Spinal cord (tissue), 10 donors: Measurements from ENCODE around the gene FMO1. TPM values are rescaled to one million over a fixed set of nuclear protein-coding genes. Genes with fewer than 3 reads are reported as not detected.
A peak's percentile ranks its signal among the peaks of the same experiment; 100 is the strongest.

Experiments
- DNase-seq, 6 donors: peaks; one replicate each; pipeline versions ENCODE4 v3.0.0 to v3.0.0-alpha.2; 2013 to 2015; ENCODE audit warnings: low spot score in 6 of 6, low read depth in 4 of 6
- H3K27ac ChIP-seq: one replicate; pipeline ENCODE4 v1.5.1; 2013; ENCODE audit warnings: low read depth, low read length, control low read depth
- H3K27me3 ChIP-seq: one replicate; pipeline ENCODE4 v1.6.1; 2013; ENCODE audit warnings: low read length; ENCODE audit not compliant: control insufficient read depth, insufficient read depth
- H3K36me3 ChIP-seq: one replicate; pipeline ENCODE4 v1.6.1; 2013; ENCODE audit warnings: low read length; ENCODE audit not compliant: control insufficient read depth, insufficient read depth
- H3K4me1 ChIP-seq: one replicate; pipeline ENCODE4 v1.6.1; 2013; ENCODE audit warnings: low read length; ENCODE audit not compliant: control insufficient read depth, insufficient read depth
- H3K4me3 ChIP-seq: one replicate; pipeline ENCODE4 v1.5.1; 2013; ENCODE audit warnings: low read depth, low read length, control low read depth
- H3K9me3 ChIP-seq: one replicate; pipeline ENCODE4 v1.6.1; 2013; ENCODE audit warnings: low read length; ENCODE audit not compliant: control insufficient read depth, insufficient read depth
- WGBS: methylation state at CpG from one replicate; pipeline ENCODE4 v1.1.5; 2013; ENCODE audit warnings: missing lambda C conversion rate; ENCODE audit not compliant: insufficient coverage; 5-methylcytosine and 5-hydroxymethylcytosine counted together
- polyA plus RNA-seq, 2 donors: library from polyadenylated mRNA; unstranded; fragments of 120-200 nt; gene quantifications; one replicate each; pipeline ENCODE4 v1.2.1, GENCODE V29; 2013; ENCODE audit not compliant: insufficient read length in 2 of 2
- total RNA-seq, 2 donors: library from RNA; depleted of rRNA in 1 of 2; stranded (reverse); fragments of 120-200 nt in 1 of 2; fragments of >200 nt in 1 of 2; gene quantifications; one replicate each; pipeline versions ENCODE4 v1.2.3 to v1.2.4, GENCODE V29; 2013 to 2014
- donor health status: healthy.

Gene FMO1
- total and polyA plus RNA-seq, 4 donors: 3.0 to 75.7 (median 30.1) TPM

GRCh38 chr1:171295821-171296220 is 47.5 kb downstream of the FMO1 start:
- WGBS: 88% methylated on average over 2 of the region's 3 CpGs
- H3K27ac ChIP-seq: no peak overlapping the region
- H3K9me3 ChIP-seq: peaks cover 8% of the 10 kb centered on the region
- DNase-seq: no peak
- H3K36me3 ChIP-seq: no peaks in the 10 kb centered on the region
- H3K27me3 ChIP-seq: no peaks in the 10 kb centered on the region
- H3K4me1 ChIP-seq: no peaks in the 10 kb centered on the region
- no peak overlapping the region for H3K4me3 ChIP-seq

GRCh38 chr1:171296897-171297296 is 48.6 kb downstream of the FMO1 start:
- no peak for DNase-seq
- Histone ChIP-seq H3K27me3 (no peaks in the 10 kb centered on the region), H3K36me3 (no peaks in the 10 kb centered on the region), H3K4me3 (no peak overlapping the region), H3K9me3 (peaks cover 11% of the 10 kb centered on the region), H3K4me1 (no peaks in the 10 kb centered on the region), H3K27ac (no peak overlapping the region)
- 100% methylated on average over 1 of the region's 2 CpGs for WGBS

GRCh38 chr1:171298696-171299095 is 50.4 kb downstream of the FMO1 start:
- Histone ChIP-seq H3K4me3 (no peak overlapping the region), H3K4me1 (no peaks in the 10 kb centered on the region), H3K36me3 (no peaks in the 10 kb centered on the region), H3K27ac (no peak overlapping the region), H3K27me3 (no peaks in the 10 kb centered on the region), H3K9me3 (peaks cover 11% of the 10 kb centered on the region)
- WGBS: 88% methylated on average over 2 of the region's 4 CpGs
- DNase-seq: no peak

GRCh38 chr1:171299342-171299741 is 51.0 kb downstream of the FMO1 start:
- Histone ChIP-seq H3K4me3 (no peak overlapping the region), H3K9me3 (peaks cover 11% of the 10 kb centered on the region), H3K27ac (no peak overlapping the region), H3K36me3 (no peaks in the 10 kb centered on the region), H3K27me3 (no peaks in the 10 kb centered on the region), H3K4me1 (no peaks in the 10 kb centered on the region)
- WGBS: 94% methylated on average over 1 of the region's 2 CpGs
- no peak for DNase-seq

- Histone ChIP-seq H3K4me3 (no peak overlapping the region), H3K9me3 (peaks cover 11% of the 10 kb centered on the region), H3K27me3 (no peaks in the 10 kb centered on the region), H3K36me3 (no peaks in the 10 kb centered on the region), H3K4me1 (no peaks in the 10 kb centered on the region), H3K27ac (no peak overlapping the region)
- no peak for DNase-seq
- WGBS: no CpG with 5 or more reads among the region's 1 CpG
Observed at GRCh38 chr1:171300401-171300800, 52.1 kb downstream of the FMO1 start.

- no peak for DNase-seq
- Histone ChIP-seq H3K4me3 (no peak overlapping the region), H3K27me3 (no peaks in the 10 kb centered on the region), H3K4me1 (no peaks in the 10 kb centered on the region), H3K36me3 (no peaks in the 10 kb centered on the region), H3K27ac (no peak overlapping the region), H3K9me3 (no peaks in the 10 kb centered on the region)
- 73% methylated on average over 2 of the region's 3 CpGs for WGBS
Observed at GRCh38 chr1:171310661-171311087, 62.4 kb downstream of the FMO1 start.

- Histone ChIP-seq H3K36me3 (no peaks in the 10 kb centered on the region), H3K4me3 (no peak overlapping the region), H3K27ac (no peak overlapping the region), H3K27me3 (no peaks in the 10 kb centered on the region), H3K9me3 (no peaks in the 10 kb centered on the region), H3K4me1 (no peaks in the 10 kb centered on the region)
- no peak for DNase-seq
- WGBS: 89% methylated on average over 7 of the region's 8 CpGs
Observed at GRCh38 chr1:171311771-171312558, 63.7 kb downstream of the FMO1 start.

GRCh38 chr1:171313319-171313834 is 65.1 kb downstream of the FMO1 start:
- Histone ChIP-seq H3K27me3 (no peaks in the 10 kb centered on the region), H3K27ac (peak overlapping the region; percentile 78), H3K9me3 (no peaks in the 10 kb centered on the region), H3K4me1 (no peaks in the 10 kb centered on the region), H3K4me3 (no peak overlapping the region), H3K36me3 (no peaks in the 10 kb centered on the region)
- no CpG with 5 or more reads among the region's 1 CpG for WGBS
- DNase-seq: peak in 1 of 6 donors; percentile 0

GRCh38 chr1:171313835-171314320 is 65.6 kb downstream of the FMO1 start, which contains the start of gene FMO4:
FMO4 (plus strand) TSS chr1:171314183; CDS start chr1:171319826, 5,643 bp downstream.
- DNase-seq: peak; percentile 85 to 97 (median 91)
- Histone ChIP-seq H3K4me1 (no peaks in the 10 kb centered on the region), H3K27ac (peak within 1 kb of the TSS; percentile 78), H3K36me3 (no peaks in the 10 kb centered on the region), H3K27me3 (no peaks in the 10 kb centered on the region), H3K9me3 (no peaks in the 10 kb centered on the region), H3K4me3 (peak within 1 kb of the TSS; percentile 26)
- WGBS: 0% methylated on average over 7 of the region's 10 CpGs

GRCh38 chr1:171329251-171329650 is 81.0 kb downstream of the FMO1 start:
- Histone ChIP-seq H3K4me3 (no peak overlapping the region), H3K36me3 (no peaks in the 10 kb centered on the region), H3K27ac (no peak overlapping the region), H3K9me3 (no peaks in the 10 kb centered on the region), H3K27me3 (no peaks in the 10 kb centered on the region), H3K4me1 (no peaks in the 10 kb centered on the region)
- 90% methylated on average over 6 of the region's 7 CpGs for WGBS
- DNase-seq: no peak
